Prostate gland (tissue), 2 donors: ENCODE results near the gene PGGHG.

Experiments used
- POLR2AphosphoS5 ChIP-seq: sonication (generic); formaldehyde crosslinking; IDR thresholded peaks from one replicate; pipeline ENCODE4 v1.6.1; 2017; ENCODE audit warnings: antibody characterized with exemption
- TF ChIP-seq, protein P1 (sequence below), 4 experiments: fragments of 200-600 bp in 2 of 4; fragments of 450-650 bp in 2 of 4; sonication (generic) in 2 of 4; IDR thresholded peaks; 1 replicate in 3 of 4; 2 replicates in 1 of 4; pipeline ENCODE4 v1.5.1; 2016 to 2019; ENCODE audit warnings: antibody characterized with exemption in 4 of 4, mild to moderate bottlenecking in 2 of 4, moderate library complexity in 2 of 4

DNA sequence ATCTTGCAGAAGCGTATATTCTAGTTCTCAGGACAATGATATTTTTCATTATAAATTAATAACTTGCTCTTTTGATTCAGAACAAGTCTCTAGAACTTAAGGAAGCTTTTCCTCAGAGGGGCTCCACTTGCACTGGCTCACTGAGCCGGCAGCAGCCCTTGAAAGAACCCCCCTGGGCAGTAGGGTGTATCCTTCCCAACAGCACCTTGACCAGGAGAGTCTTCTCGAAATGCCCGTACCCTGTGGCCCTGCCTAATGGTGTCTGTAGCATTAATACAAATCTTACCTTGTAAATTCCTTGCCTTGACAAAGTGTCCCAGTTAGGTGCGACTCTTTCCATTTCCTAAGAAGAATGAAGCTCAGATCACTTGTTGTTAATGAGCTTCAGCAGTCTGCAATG is 38.7 kb upstream of the PGGHG start:
- TF ChIP-seq, protein P1, sequence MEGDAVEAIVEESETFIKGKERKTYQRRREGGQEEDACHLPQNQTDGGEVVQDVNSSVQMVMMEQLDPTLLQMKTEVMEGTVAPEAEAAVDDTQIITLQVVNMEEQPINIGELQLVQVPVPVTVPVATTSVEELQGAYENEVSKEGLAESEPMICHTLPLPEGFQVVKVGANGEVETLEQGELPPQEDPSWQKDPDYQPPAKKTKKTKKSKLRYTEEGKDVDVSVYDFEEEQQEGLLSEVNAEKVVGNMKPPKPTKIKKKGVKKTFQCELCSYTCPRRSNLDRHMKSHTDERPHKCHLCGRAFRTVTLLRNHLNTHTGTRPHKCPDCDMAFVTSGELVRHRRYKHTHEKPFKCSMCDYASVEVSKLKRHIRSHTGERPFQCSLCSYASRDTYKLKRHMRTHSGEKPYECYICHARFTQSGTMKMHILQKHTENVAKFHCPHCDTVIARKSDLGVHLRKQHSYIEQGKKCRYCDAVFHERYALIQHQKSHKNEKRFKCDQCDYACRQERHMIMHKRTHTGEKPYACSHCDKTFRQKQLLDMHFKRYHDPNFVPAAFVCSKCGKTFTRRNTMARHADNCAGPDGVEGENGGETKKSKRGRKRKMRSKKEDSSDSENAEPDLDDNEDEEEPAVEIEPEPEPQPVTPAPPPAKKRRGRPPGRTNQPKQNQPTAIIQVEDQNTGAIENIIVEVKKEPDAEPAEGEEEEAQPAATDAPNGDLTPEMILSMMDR (IDR thresholded peaks at IDR 0.05): no peak
- TF ChIP-seq POLR2AphosphoS5: no peak
